GM19240 (cell line): ENCODE measurements around the gene AMER3.

ENCODE experiments used
- DNase-seq: peaks from one replicate; pipeline ENCODE4 v3.0.0; 2011; ENCODE audit warnings: low spot score; ENCODE audit not compliant: insufficient read length

AMER3 gene

DNA sequence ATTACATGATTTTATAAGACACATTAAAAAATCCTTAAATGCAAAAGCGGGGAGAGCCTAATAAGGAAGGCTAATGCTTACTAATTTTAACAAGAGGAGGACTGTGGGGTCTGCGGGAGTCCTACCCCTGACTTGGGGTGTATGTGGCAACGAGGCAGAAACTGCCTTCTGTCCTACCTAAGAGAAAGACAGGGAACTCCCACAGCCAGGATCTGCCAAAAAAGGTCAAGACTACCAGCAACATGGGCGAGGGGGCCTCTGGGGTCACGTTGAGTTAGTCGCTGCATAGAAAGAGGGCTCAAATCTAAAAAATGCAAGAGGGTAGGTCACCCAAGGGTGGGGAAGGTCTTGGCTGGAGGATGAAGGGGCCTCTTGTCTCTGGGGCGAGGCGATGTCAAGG lies 529 bp upstream of the AMER3 start:
- no peak for DNase-seq

DNA sequence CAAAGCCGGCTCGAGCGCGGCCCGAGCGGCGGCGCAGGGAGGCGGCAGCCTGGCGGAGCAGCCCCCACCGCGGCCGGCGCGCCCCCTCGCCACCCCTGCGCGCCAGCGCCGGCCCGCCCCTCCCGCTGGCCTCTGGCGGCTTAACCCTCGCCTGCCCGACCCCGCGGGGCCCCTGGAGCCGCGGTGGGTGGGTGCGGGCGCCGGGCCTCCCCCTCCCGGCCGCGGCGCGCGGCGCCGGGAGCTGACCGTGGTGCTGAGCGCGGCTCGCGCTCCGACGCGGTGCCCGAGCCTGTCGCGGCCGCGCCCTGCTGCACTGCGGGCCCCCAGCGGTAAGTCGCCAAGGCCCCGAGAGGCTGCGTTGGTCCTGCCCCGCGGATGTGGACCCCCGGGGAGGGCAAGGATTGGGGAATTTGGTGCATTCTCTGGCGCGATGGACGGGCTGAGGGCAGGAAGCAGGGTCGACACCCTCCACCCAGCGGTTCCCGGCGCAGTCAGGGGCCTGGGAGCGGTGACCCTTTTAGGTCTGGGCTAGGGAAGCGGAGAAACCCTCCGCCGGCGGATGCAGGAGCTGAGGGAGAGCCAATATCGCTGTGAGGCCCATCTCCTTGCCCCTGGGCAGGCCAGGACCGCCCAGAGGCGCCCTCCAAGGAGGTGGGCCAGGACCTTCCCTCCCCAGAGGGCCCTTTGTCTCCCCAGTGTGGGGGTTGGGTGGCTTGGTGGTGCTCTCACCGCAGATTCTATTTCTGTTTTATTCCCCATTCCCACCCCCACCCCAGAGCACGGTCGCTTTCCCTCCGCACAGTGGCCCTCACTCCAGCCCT lies 923 bp downstream of the AMER3 start:
- no peak for DNase-seq

DNA sequence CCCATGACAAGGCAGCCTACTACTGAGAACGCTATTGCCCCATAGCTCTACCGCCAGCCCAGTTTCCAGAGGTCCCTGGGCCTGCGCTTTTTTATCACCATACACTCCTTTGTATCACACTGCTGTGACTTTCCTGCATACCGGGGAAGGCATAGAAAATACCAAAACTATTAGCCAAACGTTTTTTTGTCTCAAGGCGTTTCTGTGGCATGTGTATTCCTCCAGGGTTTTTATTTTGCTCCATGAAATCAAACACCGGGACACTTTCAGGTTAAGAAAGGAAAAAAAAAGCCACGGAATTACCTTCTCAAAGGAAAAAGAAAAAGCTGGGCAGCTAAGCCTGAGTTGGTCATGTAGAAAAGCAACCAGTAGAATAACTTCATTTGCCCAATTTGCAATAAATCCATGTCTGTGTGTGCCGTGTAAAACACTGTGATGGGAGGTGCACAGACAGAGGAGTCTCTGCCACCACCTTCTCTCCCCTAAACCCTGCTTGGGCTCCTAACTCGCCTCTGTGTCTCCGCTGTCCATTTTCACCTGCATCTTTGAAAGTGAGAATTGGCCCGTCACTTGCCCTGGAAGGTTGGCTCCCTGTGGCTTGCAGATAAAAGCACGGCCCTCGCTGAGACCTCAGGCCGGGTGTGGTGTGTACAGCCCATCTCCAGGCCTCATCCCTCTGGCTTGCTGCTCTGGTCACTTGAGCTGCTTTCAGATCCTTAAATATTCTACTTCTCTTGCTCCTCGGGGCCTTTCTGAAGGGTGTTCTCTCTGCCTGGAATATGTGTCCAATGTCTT lies 1.7 kb downstream of the AMER3 start:
- DNase-seq: no peak

DNA sequence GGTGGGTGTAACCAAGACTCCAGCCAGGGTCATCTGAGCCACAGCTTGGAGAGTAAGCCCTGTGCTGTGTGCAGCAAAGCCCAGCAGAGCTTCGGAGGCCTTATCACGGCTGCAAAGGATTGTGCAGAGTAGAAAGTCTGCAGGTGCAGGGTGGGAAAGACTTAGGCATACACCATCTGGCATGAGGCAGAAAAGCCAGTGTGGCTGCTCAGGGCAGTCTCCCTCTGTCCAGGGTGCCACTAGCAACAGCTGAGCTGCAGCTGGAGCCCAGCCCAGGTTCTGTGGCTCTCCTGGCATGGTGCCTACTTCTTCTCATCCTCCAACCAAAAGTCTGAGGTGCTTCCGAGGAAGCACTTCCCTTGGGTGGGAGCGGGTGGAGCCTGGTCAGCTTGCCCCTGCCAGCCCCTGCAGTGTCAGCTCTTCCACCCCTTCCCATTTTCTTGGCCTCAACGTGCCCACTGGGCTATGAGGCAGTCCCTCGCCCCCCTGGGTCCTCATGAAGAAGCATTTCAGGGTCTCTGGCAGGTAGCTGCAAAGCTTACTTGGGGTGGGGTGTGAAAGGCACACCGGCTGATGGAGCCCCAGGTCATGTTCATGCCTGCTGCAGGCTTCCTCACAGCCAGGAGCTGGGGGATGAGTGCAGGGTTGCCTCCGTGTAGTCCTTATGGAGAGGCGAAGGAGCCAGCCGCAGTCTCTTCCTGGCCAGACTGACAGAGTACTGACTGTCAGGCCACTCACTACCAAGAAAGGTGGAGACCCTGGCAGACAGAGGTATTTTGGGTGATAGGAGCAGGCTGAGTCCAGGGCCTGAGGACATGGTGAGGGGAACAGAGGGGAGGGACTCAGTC lies 4.8 kb downstream of the AMER3 start:
- no peak for DNase-seq

DNA sequence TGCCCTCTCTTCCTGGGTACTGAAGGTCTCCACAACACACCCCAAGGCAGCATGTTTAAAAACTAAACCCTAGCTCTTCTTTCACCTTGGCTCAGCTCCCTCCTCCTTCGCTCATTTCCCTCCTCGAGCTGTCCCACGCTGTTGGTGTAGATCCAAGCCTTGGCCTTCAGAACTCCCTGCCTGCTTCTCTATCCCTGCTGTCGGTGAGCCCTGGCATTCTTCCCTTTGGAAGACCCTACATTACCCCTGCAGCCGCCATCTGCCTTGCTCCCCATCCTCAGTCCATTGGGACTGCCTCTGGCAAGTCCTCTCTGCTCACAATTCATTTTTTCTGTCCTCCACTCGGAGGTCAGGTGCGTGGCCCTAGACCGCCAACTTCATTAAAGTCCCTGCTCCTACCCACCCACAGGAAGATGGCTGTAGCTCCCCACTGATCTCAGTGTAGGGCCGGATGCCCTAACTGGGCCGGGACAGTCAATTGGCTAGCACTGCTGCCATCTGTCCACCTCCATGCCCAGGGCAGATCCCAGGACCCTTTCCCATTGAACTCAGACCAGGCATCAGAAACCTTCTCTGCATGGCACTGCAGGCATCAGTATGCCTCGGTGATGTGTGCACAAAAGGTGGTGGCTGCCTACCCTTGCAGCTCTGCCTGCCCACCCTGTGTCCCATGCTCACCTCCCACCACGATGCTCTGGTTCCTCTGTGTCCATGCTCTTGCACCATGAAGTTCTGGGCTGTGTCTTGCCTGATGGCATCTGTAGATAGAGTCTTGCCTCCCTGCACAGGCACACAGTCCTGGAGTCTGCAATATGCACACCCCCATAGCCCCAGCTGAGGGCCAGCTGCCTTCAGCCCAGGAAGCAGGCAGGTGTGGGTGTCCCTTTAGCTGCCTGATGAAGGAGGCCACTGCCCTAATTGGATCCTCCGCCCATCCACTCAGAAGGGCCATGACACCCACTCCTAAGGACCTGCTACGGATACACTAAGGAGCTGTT lies 5.7 kb downstream of the AMER3 start:
- DNase-seq: no peak

DNA sequence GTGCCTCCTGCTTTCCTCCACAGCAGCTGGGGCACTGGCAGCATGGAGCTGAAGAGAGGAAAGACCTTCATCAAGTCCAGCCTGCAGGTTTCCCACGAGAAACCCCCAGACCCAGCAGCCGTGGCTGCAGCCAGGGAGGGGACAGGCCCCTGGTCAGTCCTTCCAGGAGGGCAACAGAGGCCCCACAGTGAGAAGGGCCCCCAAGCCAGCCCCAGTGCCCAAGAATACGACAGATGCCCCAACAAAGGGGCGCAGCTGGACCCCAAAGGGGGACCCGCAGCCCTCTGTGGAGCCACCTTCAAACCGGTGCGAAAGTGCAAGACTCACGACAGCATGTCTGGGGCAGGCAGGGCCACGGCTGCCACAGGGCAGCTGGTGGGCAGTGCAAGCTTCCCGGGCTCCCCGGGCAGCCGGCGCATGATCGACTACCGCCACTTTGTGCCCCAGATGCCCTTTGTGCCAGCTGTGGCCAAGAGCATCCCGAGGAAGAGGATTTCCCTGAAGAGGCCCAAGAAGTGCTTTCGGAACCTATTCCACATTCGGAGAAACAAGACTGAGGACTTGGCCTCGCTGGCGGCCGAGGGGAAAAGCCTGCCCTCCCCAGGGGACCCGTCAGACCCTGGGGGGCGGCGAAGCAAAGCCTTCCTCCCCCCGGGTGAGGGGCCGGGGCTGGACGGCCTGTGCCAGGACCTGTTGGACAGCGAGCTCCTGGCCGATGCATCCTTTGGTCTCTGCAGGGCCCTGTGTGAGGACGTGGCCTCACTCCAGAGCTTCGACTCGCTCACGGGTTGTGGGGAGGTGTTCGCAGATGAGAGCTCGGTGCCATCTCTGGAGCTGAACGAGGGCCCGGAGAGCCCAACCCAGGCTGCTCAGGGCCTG lies 6.9 kb downstream of the AMER3 start:
- DNase-seq: no peak

DNA sequence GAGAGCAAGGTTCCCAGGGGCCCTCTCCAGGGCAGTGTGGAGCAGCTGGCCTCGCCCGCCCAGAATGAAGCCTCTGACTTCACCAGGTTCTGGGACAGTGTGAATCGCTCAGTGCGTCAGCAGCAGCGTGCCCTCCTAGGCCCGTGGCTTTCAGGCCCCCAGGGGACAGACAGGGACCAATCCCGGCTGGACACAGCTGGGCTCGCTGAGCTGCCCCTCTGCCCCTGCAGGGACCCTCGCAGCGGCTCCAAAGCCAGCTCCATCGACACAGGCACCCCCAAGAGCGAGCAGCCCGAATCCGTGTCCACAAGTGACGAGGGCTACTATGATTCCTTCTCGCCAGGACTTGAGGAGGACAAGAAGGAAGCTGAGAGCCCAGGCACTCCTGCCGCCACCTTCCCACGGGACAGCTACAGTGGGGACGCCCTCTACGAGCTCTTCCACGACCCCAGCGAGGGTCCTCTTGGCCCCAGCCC lies 7.6 kb downstream of the AMER3 start:
- DNase-seq: no peak

DNA sequence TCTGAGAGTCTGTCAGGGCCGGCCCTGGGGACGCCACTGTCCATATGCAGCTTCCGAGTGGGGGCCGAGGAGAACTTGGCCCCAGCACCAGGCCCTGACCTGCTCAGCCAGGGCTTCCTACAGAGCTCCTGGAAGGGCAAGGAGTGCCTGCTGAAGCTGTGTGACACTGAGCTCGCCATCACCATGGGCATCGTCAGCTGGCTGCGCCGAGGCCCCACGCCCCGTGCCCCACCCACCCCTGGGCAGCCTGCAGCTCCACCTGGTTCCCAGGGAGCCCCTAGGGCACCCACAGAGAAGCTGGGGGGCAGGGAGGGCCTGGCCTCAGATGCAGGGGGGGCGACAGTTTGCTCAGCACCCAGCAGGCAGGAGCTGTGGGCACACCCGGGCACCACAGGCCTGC lies 8.1 kb downstream of the AMER3 start:
- no peak for DNase-seq

DNA sequence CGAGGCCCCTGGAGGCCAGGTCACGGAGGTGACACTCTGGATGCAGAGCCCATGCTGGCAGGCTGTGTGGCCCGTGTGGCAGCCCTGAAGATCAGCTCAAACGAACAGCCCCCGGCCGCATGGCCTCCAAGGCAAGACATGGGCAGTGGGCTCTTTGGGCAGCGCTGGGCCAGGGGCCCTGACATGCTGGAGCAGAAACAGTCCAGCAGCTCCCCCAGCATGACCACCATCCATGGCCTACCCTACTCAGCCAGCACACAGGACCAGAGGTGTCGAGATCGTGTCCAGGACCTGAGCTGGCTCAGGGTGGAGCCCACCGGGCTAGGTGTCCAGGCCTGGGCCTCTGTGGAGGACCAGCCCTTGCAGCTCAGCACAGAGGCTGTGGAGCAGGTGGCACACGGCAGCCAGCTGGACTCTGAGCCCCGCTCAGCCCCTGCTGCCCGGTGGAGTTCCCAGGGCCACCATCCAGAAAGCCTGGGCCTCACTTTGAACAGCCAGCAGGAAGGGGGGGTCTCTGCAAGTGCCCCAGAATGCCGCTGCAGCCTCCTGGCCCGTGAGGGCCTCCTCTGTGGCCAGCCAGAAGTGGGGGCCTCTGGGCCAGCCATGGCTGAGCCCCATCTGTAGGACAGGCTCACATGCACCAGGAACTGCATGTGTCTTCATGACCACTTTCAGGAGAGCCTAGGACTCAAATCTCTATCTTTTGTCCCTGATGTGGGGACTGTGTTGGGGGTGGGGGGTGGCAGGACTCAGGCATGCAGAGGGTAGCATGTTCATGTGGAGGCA lies 8.9 kb downstream of the AMER3 start:
- DNase-seq: no peak

DNA sequence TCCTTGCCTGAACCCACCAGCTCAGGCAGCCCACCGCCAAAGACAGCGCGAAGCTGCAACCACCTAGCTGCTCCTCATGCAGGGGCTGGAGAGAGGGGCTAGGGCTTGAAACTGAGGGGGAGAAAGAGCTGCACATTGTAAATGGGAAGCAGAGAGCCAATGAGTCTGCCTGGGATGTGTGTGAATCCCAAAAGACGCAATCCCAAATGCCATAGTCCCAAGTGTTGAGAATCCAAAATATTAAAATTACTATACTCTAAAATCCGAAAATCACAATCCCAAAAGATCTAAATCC lies 9.4 kb downstream of the AMER3 start:
- no peak for DNase-seq

DNA sequence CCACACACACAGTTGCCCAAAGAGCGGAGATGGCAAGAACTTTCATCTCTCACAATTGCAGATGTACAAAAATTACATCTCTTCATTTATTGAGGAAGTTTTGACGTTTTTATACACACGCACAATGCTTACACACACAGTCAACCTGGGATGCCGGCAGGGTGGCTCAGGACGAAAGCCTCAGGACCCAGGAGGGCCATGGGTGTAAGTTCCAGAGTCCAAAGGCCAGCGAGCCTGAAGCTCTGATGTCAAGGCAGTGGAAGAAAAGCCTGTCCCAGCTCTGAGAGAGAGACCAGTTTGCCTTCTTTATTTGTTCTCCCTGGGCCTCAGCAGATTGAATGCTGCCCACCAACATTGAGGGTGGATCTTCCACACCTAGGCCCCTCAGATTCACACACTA lies 10.1 kb downstream of the AMER3 start:
- no peak for DNase-seq

DNA sequence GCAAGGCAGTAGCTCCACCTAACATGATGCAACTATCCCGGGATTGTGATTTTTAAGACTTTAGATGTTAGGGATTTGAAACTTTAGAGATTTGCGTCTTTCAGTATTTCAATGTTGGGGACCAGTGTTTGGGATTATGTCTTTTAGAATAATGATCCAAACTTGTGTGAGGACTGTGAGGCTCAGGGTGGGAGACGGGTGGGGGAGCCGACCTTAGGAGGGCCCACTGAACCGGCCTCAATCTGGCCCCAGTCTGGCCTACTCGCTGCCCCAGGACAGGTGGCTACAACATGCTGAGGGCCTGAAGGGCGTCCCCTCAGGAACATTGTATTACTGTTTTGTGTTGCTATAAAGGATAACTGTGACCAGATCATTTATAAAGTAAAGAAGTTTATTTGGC lies 10.7 kb downstream of the AMER3 start:
- DNase-seq: no peak

DNA sequence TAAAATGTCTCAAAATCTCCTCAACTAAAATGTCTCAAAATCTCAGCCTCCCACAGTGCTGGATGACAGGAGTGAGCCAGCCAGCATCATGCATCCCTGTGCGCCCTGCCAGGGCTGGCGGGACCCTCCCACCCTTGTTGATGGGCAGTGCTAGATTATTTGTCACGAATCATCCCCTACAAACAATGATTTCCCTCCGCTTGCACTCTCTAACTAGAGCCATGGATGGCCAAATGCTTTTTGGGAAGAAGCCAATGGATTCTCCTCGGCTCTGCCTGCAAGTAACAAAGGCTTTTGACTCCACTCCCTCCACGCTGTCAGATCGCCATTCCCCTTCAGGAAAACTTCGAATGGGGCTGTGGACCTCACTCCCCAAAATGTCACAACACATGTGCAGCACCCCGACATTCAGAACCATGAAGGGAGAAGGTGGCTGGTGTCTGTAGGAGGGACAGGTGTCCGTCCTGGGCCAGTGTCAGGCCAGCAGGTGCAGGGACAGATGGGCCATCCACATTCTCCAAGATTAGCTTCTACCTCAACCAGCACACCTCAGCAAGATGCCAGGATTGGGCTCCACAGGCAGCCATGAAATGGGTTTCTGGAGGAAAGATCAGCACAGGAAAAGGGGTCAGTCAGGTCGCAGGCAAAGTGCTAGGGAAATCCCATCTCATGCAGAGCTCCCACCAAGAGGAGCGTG lies 11.5 kb downstream of the AMER3 start:
- no peak for DNase-seq

DNA sequence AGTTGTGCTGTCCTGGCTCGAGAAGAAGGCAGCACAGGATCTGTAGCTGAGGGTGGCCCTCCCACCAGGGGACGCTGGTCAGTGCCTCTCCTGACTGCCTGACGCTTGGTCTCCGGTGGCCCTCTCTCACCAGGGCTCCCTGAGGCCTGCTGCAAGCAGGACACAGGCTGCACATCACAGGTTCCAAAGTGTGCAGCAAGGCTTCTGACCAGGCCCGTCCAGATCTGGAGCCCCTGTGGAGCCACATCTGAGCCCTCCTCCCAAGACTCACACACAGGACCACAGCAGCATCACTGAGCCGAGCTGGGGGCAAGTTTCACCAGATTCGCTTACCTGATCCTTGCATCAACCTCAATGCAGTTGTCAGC lies 12.1 kb downstream of the AMER3 start:
- DNase-seq: no peak

DNA sequence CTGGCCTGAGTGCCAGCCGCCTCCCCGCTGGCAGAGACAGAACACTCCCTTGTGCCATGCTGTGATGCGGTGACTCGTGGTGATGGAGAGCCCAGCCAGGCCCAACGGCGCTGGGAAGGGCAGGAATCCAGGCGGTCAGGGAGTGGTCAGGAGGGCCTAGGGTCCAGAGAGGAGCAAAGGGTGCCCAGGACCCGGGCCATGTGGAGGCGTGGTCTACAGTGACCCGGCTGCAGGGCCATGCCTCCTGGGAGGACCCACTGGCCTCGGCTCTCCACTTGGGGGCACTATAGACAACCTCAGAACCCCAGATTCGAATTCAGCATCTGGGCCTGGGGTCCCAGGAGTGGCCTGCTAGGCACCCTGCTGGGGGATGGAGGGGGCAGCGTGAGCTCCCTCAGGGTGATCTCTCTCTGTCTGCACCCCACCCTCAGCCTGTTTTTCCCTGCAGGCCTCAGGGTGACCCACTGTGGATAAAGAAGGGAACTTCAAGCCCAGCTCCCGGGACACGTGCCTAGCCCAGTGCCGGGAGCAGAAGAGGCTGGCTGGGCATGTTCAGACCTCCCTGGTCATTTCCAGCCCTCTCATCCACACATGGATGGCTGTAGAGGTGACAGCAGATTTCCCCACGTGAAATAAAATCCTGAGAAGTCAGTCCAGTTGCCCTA lies 13.0 kb downstream of the AMER3 start:
- no peak for DNase-seq

DNA sequence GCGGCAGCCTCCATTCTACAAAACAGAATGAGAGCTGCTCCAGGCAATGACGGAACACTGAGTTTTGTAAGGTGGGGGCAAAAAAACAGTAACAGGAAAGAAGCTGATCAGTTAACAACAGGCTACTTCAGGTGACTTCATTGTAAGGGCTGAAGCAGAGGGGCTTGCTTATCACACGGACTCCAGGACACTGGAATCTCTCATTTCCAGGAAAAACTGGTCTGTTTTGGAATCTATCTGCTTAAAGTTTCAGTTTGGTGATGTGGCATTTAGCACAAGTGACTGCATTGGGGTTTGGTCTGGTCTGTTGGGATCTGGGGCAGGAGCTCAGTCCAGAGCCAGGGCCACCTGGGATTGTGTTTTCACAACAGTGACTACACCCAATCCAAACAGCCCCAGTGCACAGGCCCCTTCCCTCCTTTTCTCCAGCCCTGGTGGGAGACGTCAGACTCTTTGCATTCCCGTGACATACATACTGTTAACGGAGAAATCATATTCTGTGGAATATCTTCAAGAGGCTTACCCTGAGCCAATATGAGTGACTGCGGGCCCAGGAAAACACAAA lies 14.1 kb downstream of the AMER3 start:
- no peak for DNase-seq

DNA sequence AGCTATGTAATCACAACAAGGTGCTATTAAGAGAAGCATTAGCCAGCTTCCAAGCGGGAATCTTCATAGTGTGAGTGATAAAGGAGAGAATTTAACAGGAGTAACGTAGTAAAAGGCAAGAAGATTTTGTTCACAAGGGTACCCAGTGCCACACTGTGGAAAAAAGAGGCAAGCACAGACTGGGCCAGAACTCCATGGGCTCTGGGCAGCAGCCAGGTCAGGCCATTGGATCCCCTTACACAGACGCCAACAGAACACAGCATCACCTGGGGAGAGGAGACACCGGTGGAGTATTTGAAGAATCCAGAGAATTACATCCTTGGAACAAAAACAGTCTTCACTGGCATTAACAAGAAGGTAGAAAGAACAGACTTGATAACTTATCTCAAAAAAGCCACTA lies 21.2 kb downstream of the AMER3 start:
- DNase-seq: no peak

DNA sequence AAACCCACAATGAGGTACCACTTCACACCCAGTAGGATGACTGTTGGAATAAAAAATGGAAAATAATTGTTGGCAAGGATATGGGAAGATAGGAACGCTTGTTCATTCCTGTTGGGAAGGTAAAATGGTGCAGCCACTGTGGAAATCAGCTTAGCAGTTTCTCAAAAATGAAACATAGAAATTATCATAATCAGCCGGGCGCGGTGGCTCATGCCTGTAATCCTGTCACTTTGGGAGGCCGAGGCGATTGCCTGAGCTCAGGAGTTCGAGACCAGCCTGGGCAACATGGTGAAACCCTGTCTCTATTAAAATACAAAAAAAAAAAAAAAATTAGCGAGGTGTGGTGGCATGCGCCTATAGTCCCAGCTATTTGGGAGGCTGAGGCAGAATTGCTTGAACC lies 23.4 kb downstream of the AMER3 start:
- DNase-seq: no peak
